ENCODE measurements around the gene SBF2.

DNA sequence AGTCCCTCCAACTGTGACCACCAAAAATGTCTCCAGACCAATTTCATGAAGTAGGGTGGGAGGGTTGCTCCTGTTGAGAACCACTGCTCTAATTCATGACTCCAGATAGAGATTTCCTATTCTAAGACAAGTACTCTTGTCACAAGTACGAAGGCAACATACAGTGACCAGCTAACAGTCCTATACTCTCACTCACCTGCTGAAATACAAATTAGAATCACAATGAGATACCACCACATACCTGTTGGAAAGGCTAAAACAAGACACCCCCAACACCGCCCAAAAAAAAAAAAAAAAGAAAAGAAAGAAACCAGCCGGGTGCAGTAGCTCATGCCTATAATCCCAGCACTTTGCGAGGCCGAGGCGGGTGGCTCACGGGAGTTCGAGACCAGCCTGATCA is 319.6 kb downstream of the SBF2 start:
- TF ChIP-seq POLR2A (IDR thresholded peaks at IDR 0.05; ENCODE audit: low read depth, low read length) (no peak), POLR2AphosphoS5 (IDR thresholded peaks at IDR 0.05; ENCODE audit: low read depth, low read length) (no peak)

Data from GM12892 (cell line).